Measurements from ENCODE around the gene SLC47A1. TPM values are rescaled to one million over a fixed set of nuclear protein-coding genes. Genes with fewer than 3 reads are reported as not detected.

The SLC47A1 gene
- total RNA-seq, 4 donors from 2014 or later = 9.7 to 62.7 (median 30.6) TPM

DNA sequence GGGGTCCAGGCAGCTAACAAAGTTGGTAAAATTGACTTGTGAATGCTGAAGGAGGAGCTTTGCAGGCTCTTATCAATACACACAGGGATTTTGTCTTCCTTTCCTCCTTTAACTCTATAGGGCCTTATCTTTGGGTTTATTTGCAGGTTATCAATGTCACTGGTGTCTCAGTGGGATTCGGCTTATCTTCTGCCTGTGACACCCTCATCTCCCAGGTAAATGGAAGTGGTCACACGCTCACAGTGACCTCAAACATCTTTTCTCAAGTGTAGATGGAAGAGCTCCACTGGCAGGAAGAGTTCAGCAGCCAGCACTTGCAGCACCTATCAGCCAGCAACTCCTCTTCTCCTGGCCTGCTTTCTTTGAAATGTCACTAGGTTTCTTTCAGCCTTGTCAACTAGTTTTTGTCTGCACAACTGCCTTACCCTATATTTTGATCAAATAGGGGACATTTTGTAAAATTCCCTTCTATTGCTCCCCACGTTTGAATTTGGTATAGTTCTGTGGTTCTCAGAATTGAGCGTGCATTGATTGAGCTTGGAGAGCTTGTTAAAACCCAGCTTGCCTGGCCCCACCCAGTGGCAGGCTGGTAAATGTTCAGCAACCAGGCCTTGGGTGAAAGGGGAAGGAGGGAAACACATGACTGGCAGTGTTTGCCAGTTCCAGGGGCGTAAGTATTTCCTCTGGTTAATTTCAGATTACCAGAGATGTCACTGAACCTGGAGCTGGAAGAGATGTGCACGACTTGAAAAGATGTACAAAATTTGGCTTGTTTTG, 12.8 kb downstream of the SLC47A1 start:
- 29 to 37% methylated on average over 6 of the region's 6 CpGs for WGBS, 2 donors
- no peak overlapping the region for H3K4me3 ChIP-seq (ENCODE audit: low read depth, poor library complexity, severe bottlenecking)
- no peak for TF ChIP-seq POLR2A (IDR thresholded peaks at IDR 0.05)
- TF ChIP-seq, protein P1, sequence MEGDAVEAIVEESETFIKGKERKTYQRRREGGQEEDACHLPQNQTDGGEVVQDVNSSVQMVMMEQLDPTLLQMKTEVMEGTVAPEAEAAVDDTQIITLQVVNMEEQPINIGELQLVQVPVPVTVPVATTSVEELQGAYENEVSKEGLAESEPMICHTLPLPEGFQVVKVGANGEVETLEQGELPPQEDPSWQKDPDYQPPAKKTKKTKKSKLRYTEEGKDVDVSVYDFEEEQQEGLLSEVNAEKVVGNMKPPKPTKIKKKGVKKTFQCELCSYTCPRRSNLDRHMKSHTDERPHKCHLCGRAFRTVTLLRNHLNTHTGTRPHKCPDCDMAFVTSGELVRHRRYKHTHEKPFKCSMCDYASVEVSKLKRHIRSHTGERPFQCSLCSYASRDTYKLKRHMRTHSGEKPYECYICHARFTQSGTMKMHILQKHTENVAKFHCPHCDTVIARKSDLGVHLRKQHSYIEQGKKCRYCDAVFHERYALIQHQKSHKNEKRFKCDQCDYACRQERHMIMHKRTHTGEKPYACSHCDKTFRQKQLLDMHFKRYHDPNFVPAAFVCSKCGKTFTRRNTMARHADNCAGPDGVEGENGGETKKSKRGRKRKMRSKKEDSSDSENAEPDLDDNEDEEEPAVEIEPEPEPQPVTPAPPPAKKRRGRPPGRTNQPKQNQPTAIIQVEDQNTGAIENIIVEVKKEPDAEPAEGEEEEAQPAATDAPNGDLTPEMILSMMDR (IDR thresholded peaks at IDR 0.05) = no peak
- intact Hi-C loops (cut with DNase I; ENCODE audit: low total_unique reads) = no loop called here
- peak in 1 of 2 donors; percentile 56 for DNase-seq (ENCODE audit: low spot score in 2 of 2)

DNA sequence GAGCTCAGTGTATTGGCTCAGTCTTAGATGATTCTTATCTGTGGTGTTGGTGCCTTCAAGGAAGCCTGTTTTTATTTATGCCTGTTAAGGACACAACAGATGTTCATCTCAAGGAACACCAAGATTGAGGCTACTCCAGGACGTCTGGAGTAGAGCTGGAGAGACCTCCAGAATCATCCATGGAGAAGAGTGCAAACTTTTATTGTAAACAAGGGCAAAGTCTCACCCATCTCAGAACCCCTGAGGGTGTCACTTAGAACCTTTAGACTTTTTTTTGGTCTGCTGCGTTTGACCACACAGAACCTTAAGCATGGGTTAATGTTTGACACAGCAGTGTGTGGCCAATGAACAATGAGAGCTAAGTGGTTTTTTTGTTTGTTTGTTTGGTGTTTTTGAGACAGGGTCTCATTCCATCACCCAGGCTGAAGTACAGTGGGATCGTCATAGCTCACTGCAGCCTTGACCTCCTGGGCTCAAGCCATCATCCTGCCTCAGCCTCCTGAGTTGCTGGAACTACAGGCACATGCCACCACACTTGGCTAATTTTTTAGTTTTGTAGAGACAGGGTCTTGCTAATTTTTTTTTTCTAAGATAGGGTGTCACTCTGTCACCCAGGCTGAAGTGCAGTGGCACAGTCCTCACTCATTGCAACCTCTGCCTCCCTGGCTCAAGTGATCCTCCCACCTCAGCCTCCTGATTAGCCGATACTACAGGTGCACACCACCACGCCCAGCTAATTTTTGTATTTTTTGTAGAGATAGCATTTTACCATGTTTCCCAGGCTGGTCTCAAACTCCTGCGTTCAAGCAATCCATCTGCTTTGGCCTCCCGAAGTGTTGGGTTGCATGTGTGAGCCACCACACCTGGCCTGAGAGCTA, 16.3 kb downstream of the SLC47A1 start:
- no peak for DNase-seq (ENCODE audit: low spot score in 2 of 2)
- H3K4me3 ChIP-seq (ENCODE audit: low read depth, poor library complexity, severe bottlenecking) = no peak overlapping the region
- intact Hi-C loops (cut with DNase I; ENCODE audit: low total_unique reads) = no loop called here
- TF ChIP-seq POLR2A (IDR thresholded peaks at IDR 0.05) = no peak
- TF ChIP-seq, protein P1 (IDR thresholded peaks at IDR 0.05) = no peak
- WGBS, 2 donors = 94 to 96% methylated on average over 7 of the region's 7 CpGs

DNA sequence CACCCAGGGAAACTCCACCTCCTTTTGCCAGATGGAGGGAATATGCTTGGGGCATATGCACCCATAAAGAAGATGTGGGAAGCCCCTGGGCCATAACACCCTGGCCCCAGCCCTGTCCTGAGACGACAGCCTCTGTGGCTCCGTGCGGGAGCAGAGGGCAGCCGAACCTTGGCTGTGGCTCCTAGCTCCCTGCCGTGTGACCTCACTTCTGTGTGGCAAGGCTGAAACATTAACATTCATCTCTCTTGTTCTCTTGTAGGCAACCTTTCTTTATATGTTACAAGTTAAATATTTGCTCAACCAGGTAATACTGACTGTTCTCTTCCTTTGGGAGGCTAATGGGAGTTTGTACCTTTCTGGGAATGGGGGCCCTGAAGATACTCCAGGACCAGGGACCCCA, 17.5 kb downstream of the SLC47A1 start:
- TF ChIP-seq, protein P1 (IDR thresholded peaks at IDR 0.05) = no peak
- no peak for TF ChIP-seq POLR2A (IDR thresholded peaks at IDR 0.05)
- no peak overlapping the region for H3K4me3 ChIP-seq (ENCODE audit: low read depth, poor library complexity, severe bottlenecking)
- no peak for DNase-seq (ENCODE audit: low spot score in 2 of 2)
- 81 to 84% methylated on average over 5 of the region's 5 CpGs for WGBS, 2 donors
- intact Hi-C loops (cut with DNase I; ENCODE audit: low total_unique reads) = no loop called here

DNA sequence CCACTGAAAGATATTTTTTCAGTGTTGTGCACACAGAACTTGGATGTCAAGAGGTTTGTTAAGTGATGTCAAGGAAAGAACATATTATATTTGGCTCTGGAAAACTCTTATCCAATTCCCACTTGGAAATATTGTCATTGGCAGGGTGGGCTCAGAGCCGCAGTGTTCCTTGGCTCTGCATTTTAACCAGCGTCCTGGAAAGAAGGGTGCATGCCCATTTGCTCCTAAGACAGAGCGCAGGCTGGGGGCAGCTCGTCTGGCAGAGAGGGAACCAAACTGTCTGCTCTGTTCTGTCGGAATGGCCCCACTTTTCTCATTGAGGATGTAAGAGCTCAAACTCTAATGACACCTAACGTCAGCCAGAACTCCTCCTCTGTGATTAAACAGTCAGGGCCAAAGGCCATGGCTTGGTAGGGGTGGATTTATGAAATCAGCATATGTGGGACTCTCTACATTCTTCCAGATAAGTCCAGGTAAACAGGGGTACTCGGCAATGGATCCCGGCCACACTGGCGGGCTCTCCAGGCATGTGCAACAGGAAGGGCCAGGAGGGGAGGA, 18.0 kb downstream of the SLC47A1 start:
- 87 to 91% methylated on average over 9 of the region's 9 CpGs for WGBS, 2 donors
- intact Hi-C loops (cut with DNase I; ENCODE audit: low total_unique reads) = no loop called here

DNA sequence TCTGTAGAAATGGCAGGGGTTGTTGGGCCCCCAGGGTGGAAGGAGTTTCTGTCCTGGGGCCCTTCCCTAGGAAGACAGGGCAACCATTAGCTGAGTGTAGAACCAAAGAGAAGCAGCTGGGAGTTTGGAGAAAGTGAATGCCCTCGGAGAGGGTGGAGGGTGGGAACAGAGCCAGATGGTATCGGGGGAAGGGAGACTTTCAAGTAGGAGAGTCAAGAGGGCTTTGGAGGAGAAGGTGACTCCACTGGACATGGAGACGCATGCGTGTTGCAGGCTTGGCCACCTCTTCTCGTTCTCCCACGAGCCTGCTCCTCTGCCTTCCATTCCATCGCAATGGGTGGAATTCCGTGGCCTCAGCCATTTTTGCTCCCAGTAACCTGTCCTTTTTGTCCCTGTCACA, 19.4 kb downstream of the SLC47A1 start:
- TF ChIP-seq POLR2A (IDR thresholded peaks at IDR 0.05) = no peak
- TF ChIP-seq, protein P1 (IDR thresholded peaks at IDR 0.05) = no peak
- 91 to 92% methylated on average over 8 of the region's 8 CpGs for WGBS, 2 donors

More for the DNA sequence above, 18.0 kb downstream of the SLC47A1 start:
- TF ChIP-seq POLR2A (IDR thresholded peaks at IDR 0.05) = no peak
- TF ChIP-seq, protein P1 (IDR thresholded peaks at IDR 0.05) = no peak
- DNase-seq (ENCODE audit: low spot score in 2 of 2) = no peak
- H3K4me3 ChIP-seq (ENCODE audit: low read depth, poor library complexity, severe bottlenecking) = no peak overlapping the region

More for the DNA sequence above, 19.4 kb downstream of the SLC47A1 start:
- DNase-seq (ENCODE audit: low spot score in 2 of 2) = no peak
- intact Hi-C loops (cut with DNase I; ENCODE audit: low total_unique reads) = no loop called here
- no peak overlapping the region for H3K4me3 ChIP-seq (ENCODE audit: low read depth, poor library complexity, severe bottlenecking)

Data from lower leg skin (tissue), 4 donors.